Omental fat pad (tissue), 4 donors: Measurements from ENCODE around the gene MYO5C. TPM values are rescaled to one million over a fixed set of nuclear protein-coding genes. Genes with fewer than 3 reads are reported as not detected.

ENCODE experiments used
- ATAC-seq: fragments of 150-250 bp; one replicate; pipeline ENCODE4 v1.9.1; 2016; ENCODE audit warnings: mild to moderate bottlenecking, moderate library complexity; ENCODE audit not compliant: low FRiP score
- DNase-seq: peaks from one replicate; pipeline ENCODE4 v3.0.0-alpha.2; 2019; ENCODE audit warnings: low spot score
- total RNA-seq, 4 donors: library from RNA; depleted of rRNA; stranded (reverse); fragments of >200 nt; gene quantifications; one replicate each; pipeline ENCODE4 v1.1.0, GENCODE V29; 2016
- TF ChIP-seq, protein P1 (sequence below), 3 donors: fragments of 450-650 bp; IDR thresholded peaks; one replicate each; pipeline ENCODE4 v1.5.1; 2016 to 2017; ENCODE audit warnings: antibody characterized with exemption in 3 of 3, mild to moderate bottlenecking in 3 of 3, moderate library complexity in 2 of 3

Gene MYO5C
- total RNA-seq, 4 donors from 2014 or later = 7.7 to 58.3 (median 15.5) TPM

DNA sequence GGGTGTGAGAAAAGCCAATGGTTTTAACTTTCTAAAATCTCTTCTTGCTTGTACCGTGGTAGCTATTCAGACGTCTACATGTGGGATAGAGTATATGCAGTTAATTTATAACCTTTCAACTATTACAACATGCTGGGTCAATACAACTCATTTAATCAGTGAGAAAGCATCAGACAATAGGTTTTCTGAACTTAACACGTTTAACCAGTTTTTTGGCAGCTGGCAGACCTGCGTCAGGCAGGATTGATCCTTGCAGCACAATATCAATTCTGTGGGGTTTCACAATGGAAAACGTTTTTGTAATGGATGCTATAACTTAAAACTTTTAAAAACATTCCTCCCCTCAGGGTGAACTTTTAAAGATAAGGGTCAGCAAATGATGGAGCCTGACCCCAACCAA lies 110.9 kb downstream of the MYO5C start:
- DNase-seq = no peak
- ATAC-seq = no peak
- TF ChIP-seq, protein P1, sequence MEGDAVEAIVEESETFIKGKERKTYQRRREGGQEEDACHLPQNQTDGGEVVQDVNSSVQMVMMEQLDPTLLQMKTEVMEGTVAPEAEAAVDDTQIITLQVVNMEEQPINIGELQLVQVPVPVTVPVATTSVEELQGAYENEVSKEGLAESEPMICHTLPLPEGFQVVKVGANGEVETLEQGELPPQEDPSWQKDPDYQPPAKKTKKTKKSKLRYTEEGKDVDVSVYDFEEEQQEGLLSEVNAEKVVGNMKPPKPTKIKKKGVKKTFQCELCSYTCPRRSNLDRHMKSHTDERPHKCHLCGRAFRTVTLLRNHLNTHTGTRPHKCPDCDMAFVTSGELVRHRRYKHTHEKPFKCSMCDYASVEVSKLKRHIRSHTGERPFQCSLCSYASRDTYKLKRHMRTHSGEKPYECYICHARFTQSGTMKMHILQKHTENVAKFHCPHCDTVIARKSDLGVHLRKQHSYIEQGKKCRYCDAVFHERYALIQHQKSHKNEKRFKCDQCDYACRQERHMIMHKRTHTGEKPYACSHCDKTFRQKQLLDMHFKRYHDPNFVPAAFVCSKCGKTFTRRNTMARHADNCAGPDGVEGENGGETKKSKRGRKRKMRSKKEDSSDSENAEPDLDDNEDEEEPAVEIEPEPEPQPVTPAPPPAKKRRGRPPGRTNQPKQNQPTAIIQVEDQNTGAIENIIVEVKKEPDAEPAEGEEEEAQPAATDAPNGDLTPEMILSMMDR (IDR thresholded peaks at IDR 0.05) = no peak

DNA sequence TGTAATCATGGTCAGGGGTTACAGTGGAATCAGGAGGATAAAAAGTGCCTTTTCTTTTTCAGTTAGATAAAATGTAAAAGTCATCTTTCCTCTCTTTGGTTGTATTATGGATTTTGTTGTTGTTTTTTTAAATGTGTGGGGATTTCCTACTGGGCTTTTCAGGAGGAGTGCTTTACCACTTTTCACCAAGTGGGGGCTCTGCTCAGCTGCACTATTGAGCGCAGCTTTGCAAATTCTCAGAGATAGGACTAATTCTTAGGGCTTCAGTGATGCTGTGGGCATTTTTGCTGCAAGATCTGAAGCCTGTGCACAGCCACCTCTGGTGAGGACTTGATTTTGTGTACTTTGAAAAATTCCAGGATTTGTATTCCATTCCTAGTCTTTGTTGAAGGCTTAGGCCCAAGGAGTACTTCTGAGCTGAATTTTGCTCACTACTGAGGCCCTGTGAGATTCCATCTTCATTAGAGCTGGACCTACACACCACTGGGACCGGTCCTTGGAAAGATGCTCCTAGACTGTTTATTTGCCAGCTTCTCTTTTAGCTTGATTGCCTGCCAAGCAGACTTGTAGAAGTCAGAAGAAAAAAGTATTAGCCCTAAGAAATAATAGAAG lies 111.9 kb downstream of the MYO5C start:
- ATAC-seq = no peak
- DNase-seq = no peak
- TF ChIP-seq, protein P1 (IDR thresholded peaks at IDR 0.05) = no peak

DNA sequence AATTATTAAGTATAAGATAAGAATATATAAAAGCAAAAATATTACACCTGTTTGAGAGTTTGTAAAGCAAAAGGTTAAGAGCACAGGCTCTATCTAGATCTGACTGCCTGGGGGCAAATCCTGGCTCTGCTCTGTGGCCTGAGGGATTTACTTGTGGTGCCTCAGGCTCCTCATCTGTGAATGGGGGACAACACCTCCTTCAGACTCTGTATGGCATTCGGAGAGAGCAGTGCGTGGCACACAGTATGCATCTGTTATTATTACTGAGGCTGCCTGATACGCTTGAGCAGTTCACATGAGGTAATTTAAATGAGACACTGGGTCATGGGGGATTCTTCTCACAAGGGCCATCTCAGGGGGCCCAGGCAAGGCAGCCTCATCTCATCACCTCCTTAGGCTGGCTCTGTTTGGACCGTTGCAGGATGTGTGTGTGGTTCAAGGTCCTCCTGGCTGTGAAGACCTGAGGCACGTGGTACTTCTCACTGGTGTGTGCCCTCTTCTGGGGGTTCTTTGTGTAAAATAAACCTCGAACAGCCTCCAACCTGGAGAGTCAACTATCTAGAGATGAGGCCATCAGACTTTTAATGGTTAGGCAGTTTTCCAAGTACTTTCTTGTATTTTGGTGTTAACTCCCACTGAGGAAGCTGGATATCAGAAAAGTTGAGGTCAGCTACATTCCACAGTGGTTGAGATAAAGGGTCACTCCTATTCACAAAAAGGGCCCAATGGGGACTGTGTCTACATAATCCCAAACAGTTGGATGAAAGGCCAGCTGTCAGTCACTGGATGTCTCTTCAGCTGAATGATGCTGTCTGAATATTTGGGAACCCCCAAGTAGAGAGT lies 113.4 kb downstream of the MYO5C start:
- TF ChIP-seq, protein P1 (IDR thresholded peaks at IDR 0.05) = no peak
- DNase-seq (no peak), ATAC-seq (no peak)

DNA sequence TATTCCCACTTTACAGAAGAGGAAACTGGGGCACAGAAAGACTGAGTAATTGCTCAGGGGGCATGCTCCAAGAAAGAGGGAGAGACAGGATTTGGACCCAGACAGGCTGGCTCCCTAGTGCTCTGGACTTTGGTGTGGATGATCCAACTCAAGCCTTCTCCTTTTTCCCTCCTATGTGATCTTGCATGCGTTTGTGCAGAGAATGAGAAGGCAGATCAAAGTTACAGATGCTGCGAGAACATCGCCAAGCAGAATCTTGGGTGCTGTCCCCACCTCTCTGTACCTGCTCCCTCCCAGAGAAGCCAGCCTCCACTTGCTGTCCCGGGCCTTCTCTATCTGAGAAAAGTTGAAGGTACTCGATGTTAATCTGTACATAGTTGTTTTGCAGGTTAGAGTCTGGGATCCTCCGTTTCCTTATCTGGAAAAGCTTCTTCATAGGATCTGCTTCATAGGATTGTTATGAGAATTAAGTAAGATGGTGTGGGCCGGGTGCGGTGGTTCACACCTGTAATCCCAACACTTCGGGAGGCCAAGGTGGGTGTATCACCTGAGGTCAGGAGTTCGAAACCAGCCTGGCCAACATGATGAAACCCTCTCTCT lies 114.7 kb downstream of the MYO5C start:
- DNase-seq = no peak
- TF ChIP-seq, protein P1 (IDR thresholded peaks at IDR 0.05) = no peak
- ATAC-seq = no peak

DNA sequence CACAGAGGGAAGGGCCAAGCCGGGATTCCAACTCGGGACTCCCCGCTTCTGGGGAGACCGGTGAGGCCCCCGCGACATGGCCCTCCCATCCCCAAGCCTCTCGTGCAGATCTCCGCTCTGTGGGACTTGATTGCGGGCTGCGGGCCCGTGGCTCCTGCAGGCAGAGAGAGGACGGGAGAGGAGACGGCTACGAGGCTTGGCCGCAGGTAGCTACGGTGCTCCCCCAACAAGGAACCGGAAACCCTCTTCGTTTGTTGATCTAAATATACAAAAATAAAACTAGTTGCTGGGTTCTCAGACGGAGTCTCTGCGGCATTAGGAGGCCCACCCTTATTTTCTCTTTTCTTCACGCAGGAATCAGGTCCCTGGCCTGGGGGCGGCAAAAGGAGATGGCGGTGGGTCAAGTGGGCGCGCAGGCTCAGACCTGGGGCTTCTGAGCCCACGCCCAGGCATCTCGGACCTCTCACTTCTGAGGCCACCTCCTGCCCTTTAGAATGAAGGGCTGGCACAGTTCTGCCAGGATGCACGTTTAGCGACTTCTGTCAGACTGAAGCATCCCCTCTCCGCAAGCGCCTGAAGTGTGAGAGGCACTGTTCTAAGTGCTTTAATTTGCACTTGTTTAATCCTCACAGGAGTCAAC lies 115.3 kb downstream of the MYO5C start:
- no peak for DNase-seq
- TF ChIP-seq, protein P1 (IDR thresholded peaks at IDR 0.05) = no peak
- ATAC-seq = peak; percentile 11

DNA sequence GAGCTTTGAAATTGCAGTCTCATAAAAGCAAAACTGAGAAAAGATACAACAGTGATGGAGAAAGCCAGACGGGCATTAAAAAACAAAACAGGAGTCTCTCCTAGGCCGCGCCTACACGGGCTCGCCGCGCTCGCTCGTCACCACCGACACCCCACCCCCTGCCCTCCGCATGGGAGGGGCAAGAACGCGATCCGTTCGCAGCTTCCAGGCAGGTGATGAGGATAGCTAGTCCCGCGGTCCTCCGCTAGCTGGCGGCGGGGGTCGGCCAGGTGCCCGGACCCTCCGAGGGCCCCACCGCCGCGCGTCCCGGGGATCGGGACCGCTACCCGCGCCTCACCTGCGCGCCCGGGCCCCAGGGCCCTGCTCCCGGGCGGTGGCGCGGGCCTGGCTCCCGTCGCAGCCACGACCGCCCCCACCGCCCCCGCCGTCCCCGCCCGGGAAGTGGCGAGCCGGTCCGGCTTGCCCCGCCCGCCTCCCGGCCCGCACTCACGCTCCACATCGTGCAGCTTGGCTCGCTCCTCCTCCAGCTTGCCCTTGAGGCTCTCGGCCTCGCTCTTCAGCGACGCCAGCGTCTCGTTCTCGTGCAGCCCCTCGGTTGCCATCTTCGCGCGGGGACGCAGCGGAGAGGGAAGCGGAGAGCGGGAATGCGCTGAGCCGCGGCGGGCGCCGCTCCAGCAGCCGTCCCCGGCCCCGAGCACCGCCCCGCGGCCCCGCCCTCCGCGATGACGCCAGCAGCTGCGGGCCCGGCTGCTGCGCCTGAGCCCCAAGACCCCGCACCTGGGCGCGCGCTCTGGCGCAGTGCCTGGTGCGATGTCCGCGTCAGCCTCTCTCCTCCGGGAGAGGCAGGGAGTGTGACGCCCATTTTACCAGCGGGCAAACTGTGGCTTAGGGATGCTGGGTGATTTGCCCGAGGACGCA lies 116.1 kb downstream of the MYO5C start:
- peak; percentile 38 for DNase-seq

More for the DNA sequence above, 116.1 kb downstream of the MYO5C start:
- peak; percentile 96 for ATAC-seq
- TF ChIP-seq, protein P1 (IDR thresholded peaks at IDR 0.05) = no peak
